K562 (cell line): ENCODE measurements around the gene IGF2R. TPM values are rescaled to one million over a fixed set of nuclear protein-coding genes. Genes with fewer than 3 reads are reported as not detected.

Experiments used
- ATAC-seq: fragments of 200-7000 bp; cut with Tn5 transposase; 3 replicates; pipeline ENCODE4 v1.9.1; 2020; ENCODE audit warnings: moderate library complexity
- BruUV-seq: library from RNA; stranded (reverse); fragments of 400-500 nt; replicated peaks from 2 replicates; lab custom pipeline; 2021; lab: Mats Ljungman, UMichigan
- CTCF ChIA-PET: fragments of 300-600 bp; formaldehyde crosslinking; extraction: SDS; loops from one replicate; lab custom pipeline; 2021; ENCODE audit warnings: low intra/inter-chr PET ratio; lab: Yijun Ruan, JAX
- POLR2A ChIA-PET: fragments of 300-600, 350-650 bp; sonication (Branson Sonifier 250); formaldehyde crosslinking; extraction: SDS; loops from one replicate; lab custom pipeline; 2021; ENCODE audit warnings: antibody characterized with exemption, inconsistent platforms; lab: Yijun Ruan, JAX
- DNase-seq, 4 experiments: peaks; one replicate each; pipeline versions ENCODE4 v3.0.0 to v3.0.0-alpha.2; 2011 to 2018; ENCODE audit warnings: low spot score in 3 of 4, mixed read lengths in 3 of 4; ENCODE audit errors: extremely low read depth in 1 of 4
- FAIRE-seq: peaks from 2 replicates; lab custom pipeline; 2011; peaks lifted over from hg19 to GRCh38; lab: Jason Lieb, UNC
- H2AFZ ChIP-seq: 2 replicates; pipeline ENCODE4 v1.6.0; 2011; ENCODE audit warnings: low read depth, low read length, control low read depth, inconsistent platforms
- H3K27ac ChIP-seq: fragments of 200-600 bp; 3 replicates; pipeline ENCODE4 v1.8.0; 2011; ENCODE audit warnings: low read depth, mild to moderate bottlenecking, control low read depth, inconsistent platforms, low read length, moderate library complexity, mixed read lengths; ENCODE audit errors: extremely low read depth
- H3K27me3 ChIP-seq, 2 experiments: fragments of 300-600 bp in 1 of 2; 2 replicates in 1 of 2; 3 replicates in 1 of 2; pipeline versions ENCODE4 v1.6.0 to v1.8.0; 2011; ENCODE audit warnings: inconsistent platforms in 2 of 2, low read length in 2 of 2, mild to moderate bottlenecking in 1 of 2, mixed read lengths in 1 of 2, moderate library complexity in 1 of 2; ENCODE audit not compliant: control insufficient read depth in 2 of 2, insufficient read depth in 2 of 2
- H3K36me3 ChIP-seq: fragments of 300-600 bp; 3 replicates; pipeline ENCODE4 v1.8.0; 2011; ENCODE audit warnings: mild to moderate bottlenecking, low read length, inconsistent platforms; ENCODE audit not compliant: control insufficient read depth, insufficient read depth
- H3K4me1 ChIP-seq, 2 experiments: fragments of 200-600 bp in 1 of 2; replicated peaks in 1 of 2; 2 replicates in 1 of 2; 3 replicates in 1 of 2; pipeline versions ENCODE4 v1.5.1 to v1.8.0; 2011; ENCODE audit warnings: inconsistent platforms in 2 of 2, low read length in 2 of 2, mild to moderate bottlenecking in 1 of 2, mixed read lengths in 1 of 2, moderate library complexity in 1 of 2; ENCODE audit not compliant: control insufficient read depth in 2 of 2, insufficient read depth in 2 of 2
- H3K4me2 ChIP-seq: 2 replicates; pipeline ENCODE4 v1.6.1; 2011; ENCODE audit warnings: low read length, control low read depth, inconsistent platforms, mixed read lengths; ENCODE audit not compliant: insufficient read depth
- H3K4me3 ChIP-seq: fragments of 200-600 bp; sonication (generic), shearing (Covaris generic); 2 replicates; pipeline ENCODE4 v1.5.1; 2016; ENCODE audit warnings: control low read depth, inconsistent platforms
- H3K79me2 ChIP-seq: fragments of 200-600 bp; 3 replicates; pipeline ENCODE4 v1.8.0; 2011; ENCODE audit warnings: low read length, inconsistent platforms; ENCODE audit not compliant: control insufficient read depth, insufficient read depth
- H3K9ac ChIP-seq, 2 experiments: 2 replicates each; pipeline versions ENCODE4 v1.6.0 to v1.6.1; 2011; ENCODE audit warnings: low read depth in 2 of 2, low read length in 2 of 2, control low read depth in 1 of 2, inconsistent platforms in 1 of 2, mild to moderate bottlenecking in 1 of 2, mixed read lengths in 1 of 2; ENCODE audit not compliant: insufficient read depth in 1 of 2
- H3K9me1 ChIP-seq: one replicate; pipeline ENCODE4 v1.6.0; 2011; ENCODE audit warnings: inconsistent platforms, mild to moderate bottlenecking, low read length, moderate library complexity; ENCODE audit not compliant: control insufficient read depth, insufficient read depth
- H3K9me3 ChIP-seq: replicated peaks from 2 replicates; pipeline ENCODE4 v1.5.1; 2011; ENCODE audit warnings: low read depth, low read length, inconsistent platforms; ENCODE audit not compliant: control insufficient read depth, insufficient read depth
- H4K20me1 ChIP-seq: replicated peaks from 2 replicates; pipeline ENCODE4 v1.6.1; 2011; ENCODE audit warnings: low read length, inconsistent platforms, mixed read lengths; ENCODE audit not compliant: control insufficient read depth, insufficient read depth
- CHCHD3 ChIP-seq: fragments of 250-450 bp; sonication (Bioruptor Pico); IDR thresholded peaks from 2 replicates; pipeline ENCODE4 v2.1.2; 2022; ENCODE audit warnings: mild to moderate bottlenecking
- CTBP1 ChIP-seq: fragments of 450-650 bp; IDR thresholded peaks from 2 replicates; pipeline ENCODE4 v1.6.1; 2016; ENCODE audit warnings: borderline replicate concordance
- ESRRB ChIP-seq: fragments of 250-450 bp; sonication (Bioruptor Pico); IDR thresholded peaks from 2 replicates; pipeline ENCODE4 v1.5.0; 2020; ENCODE audit warnings: mild to moderate bottlenecking, moderate library complexity, borderline replicate concordance
- FOXA1 ChIP-seq: fragments of 450-650 bp; IDR thresholded peaks from 2 replicates; pipeline ENCODE4 v1.6.1; 2016; ENCODE audit warnings: mild to moderate bottlenecking, borderline replicate concordance
- RBFOX2 ChIP-seq: fragments of 200-400 bp; formaldehyde crosslinking; IDR thresholded peaks from 2 replicates; pipeline ENCODE4 v1.6.1; 2017; ENCODE audit warnings: low read depth, mild to moderate bottlenecking, low read length, moderate library complexity
- SRSF1 ChIP-seq: fragments of 200-400 bp; formaldehyde crosslinking; IDR thresholded peaks from 2 replicates; pipeline ENCODE4 v1.6.1; 2017; ENCODE audit warnings: mild to moderate bottlenecking, low read depth, low read length, moderate library complexity
- ZNF3 ChIP-seq: fragments of 250-450 bp; sonication (Bioruptor Pico); IDR thresholded peaks from 2 replicates; pipeline ENCODE4 v1.5.0; 2021; ENCODE audit warnings: mild to moderate bottlenecking, moderate library complexity
- ZNF644 ChIP-seq: fragments of 200-800 bp; sonication (Bioruptor generic); IDR thresholded peaks from 2 replicates; pipeline ENCODE4 v1.6.1; 2016; ENCODE audit warnings: low read depth, missing genetic modification characterization, missing compliant biosample characterization
- WGBS: fragments of 100-300 bp; shearing (Covaris generic); methylation state at CpG from one replicate; pipeline ENCODE4 v1.1.6; 2016; ENCODE audit warnings: low coverage, mixed read lengths; ENCODE audit not compliant: insufficient coverage; ENCODE audit errors: missing lambda C conversion rate; 5-methylcytosine and 5-hydroxymethylcytosine counted together
- in situ Hi-C: fragments of 300-500 bp; cut with MboI; formaldehyde crosslinking; loops from 4 replicates; pipeline ENCODE4 v1.15.0; 2018; ENCODE audit warnings: inconsistent platforms, mixed read lengths
- intact Hi-C: fragments of 100-400 bp; cut with micrococcal nuclease; formaldehyde crosslinking; loops from 2 replicates; pipeline ENCODE4 v1.14.2; 2022
- polyA plus RNA-seq, 8 experiments: library from polyadenylated mRNA; depleted of rRNA in 4 of 8; stranded (reverse) in 5 of 8; unstranded in 3 of 8; fragments of >200 nt; fragmentation: Nextera tagmentation in 2 of 8; fragmentation: Illumina TruSeq in 1 of 8; extraction: Ambion mirVana in 2 of 8; extraction: Trizol in 1 of 8; gene quantifications; 2 replicates each; pipeline versions ENCODE4 v1.2.1 to v1.2.3, GENCODE V29; 2011 to 2014; ENCODE audit warnings: inconsistent platforms in 1 of 8, missing spikeins in 1 of 8
- total RNA-seq, 7 experiments: library from RNA; depleted of rRNA in 6 of 7; stranded (reverse); fragments of >200 nt in 6 of 7; fragmentation: Illumina TruSeq in 2 of 7; extraction: Trizol in 2 of 7; gene quantifications; 2 replicates each; pipeline versions ENCODE4 v1.2.1 to v1.2.3, GENCODE V29; 2011 to 2021; ENCODE audit warnings: low replicate concordance in 1 of 7
- TF ChIP-seq, protein P1 (sequence below): fragments of 450-650 bp; IDR thresholded peaks from 2 replicates; pipeline ENCODE4 v1.6.1; 2017; ENCODE audit warnings: antibody characterized with exemption

Gene IGF2R
- total and polyA plus RNA-seq, 9 of the 15 experiments (the other 6 are each of a cell fraction or from before 2014, with no cell fraction given): 3.5 to 92.3 (median 34.5) TPM

DNA sequence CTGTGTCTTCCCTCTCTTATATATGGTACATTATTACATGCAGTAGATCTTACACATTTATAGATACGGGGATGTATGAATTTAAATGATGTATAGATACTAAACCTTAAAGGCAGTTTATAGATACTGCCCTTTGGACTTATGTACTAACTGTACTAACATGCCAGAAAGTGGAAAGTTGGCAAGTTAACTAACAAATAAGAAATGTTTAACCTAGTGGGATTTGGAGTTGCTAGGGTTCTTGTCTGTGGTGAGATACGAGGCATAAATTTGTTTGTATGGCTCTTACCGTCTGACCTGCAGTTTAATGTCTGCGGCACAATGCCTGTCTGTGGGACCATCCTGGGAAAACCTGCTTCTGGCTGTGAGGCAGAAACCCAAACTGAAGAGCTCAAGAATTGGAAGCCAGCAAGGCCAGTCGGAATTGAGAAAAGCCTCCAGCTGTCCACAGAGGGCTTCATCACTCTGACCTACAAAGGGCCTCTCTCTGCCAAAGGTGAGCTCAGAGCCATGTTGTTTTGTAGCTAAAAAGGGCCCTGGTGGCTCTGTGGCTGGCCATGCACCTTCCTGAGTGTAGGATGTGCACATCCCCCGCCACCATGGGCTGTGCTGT, 89.8 kb downstream of the IGF2R start:
- in situ Hi-C loops: no loop called here
- H3K27ac ChIP-seq: no peak overlapping the region
- no peaks in the 10 kb centered on the region for H3K27me3 ChIP-seq
- no peak for ATAC-seq
- no peaks in the 10 kb centered on the region for H3K79me2 ChIP-seq
- H3K9ac ChIP-seq: no peak overlapping the region
- H3K9me3 ChIP-seq: no peaks in the 10 kb centered on the region
- no peak for FAIRE-seq
- DNase-seq: no peak
- peaks cover 96% of the 10 kb centered on the region; the same call in 2 of the 3 replicates for H3K36me3 ChIP-seq
- TF ChIP-seq SRSF1: no peak
- TF ChIP-seq ZNF644 (tag): no peak
- no peak for TF ChIP-seq ZNF3
- TF ChIP-seq RBFOX2: no peak
- no peak for TF ChIP-seq CTBP1
- no peak for TF ChIP-seq CHCHD3 (CRISPR knock-in tag)
- no peak for TF ChIP-seq FOXA1
- TF ChIP-seq, protein P1, sequence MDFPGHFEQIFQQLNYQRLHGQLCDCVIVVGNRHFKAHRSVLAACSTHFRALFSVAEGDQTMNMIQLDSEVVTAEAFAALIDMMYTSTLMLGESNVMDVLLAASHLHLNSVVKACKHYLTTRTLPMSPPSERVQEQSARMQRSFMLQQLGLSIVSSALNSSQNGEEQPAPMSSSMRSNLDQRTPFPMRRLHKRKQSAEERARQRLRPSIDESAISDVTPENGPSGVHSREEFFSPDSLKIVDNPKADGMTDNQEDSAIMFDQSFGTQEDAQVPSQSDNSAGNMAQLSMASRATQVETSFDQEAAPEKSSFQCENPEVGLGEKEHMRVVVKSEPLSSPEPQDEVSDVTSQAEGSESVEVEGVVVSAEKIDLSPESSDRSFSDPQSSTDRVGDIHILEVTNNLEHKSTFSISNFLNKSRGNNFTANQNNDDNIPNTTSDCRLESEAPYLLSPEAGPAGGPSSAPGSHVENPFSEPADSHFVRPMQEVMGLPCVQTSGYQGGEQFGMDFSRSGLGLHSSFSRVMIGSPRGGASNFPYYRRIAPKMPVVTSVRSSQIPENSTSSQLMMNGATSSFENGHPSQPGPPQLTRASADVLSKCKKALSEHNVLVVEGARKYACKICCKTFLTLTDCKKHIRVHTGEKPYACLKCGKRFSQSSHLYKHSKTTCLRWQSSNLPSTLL: no peak
- no peak for TF ChIP-seq ESRRB (CRISPR knock-in tag)
- TF ChIP-seq, all 486 proteins: peak for 0
- POLR2A ChIA-PET: no interaction called here
- no peaks in the 10 kb centered on the region for H4K20me1 ChIP-seq
- intact Hi-C loops: no loop called here
- no TSS peak for BruUV-seq
- no peak overlapping the region for H3K4me3 ChIP-seq
- no peaks in the 10 kb centered on the region for H3K4me1 ChIP-seq
- CTCF ChIA-PET: no interaction called here
- H3K9me1 ChIP-seq: no peaks in the 10 kb centered on the region
- 93% methylated on average over 6 of the region's 6 CpGs for WGBS
- no peak overlapping the region for H2AFZ ChIP-seq
- H3K4me2 ChIP-seq: no peak overlapping the region
